ENCODE measurements around the gene SLC39A12. TPM values are rescaled to one million over a fixed set of nuclear protein-coding genes. Genes with fewer than 3 reads are reported as not detected.

Gene SLC39A12
- total and polyA plus RNA-seq, 2 of the 13 experiments (the other 11 are each of a cell fraction or from before 2014, with no cell fraction given) = not detected

- no peak for FAIRE-seq
- DNase-seq (ENCODE audit: low spot score) = no peak
- no TSS peak for BruUV-seq (replicated peaks)
- H4K20me1 ChIP-seq (ENCODE audit: insufficient read depth, low read length) = no peaks in the 10 kb centered on the region
- H3K4me3 ChIP-seq (replicated peaks in 1 of 3; ENCODE audit: insufficient read depth in 1 of 3, low read depth in 2 of 3, low read length in 3 of 3) = no peak overlapping the region
- H3K4me1 ChIP-seq (ENCODE audit: insufficient read depth, low read length) = no peaks in the 10 kb centered on the region
- intact Hi-C loops (cut with micrococcal nuclease; ENCODE audit: unreplicated experiment) (no loop called here), in situ Hi-C loops (cut with HindIII; ENCODE audit: extremely low pct_ligation_motif_present, low pct_unique_long_range_greater_than_20kb) (no loop called here)
- peaks cover 0 to 4% of the 10 kb centered on the region in 2 experiments; a peak in 2 of 5 replicates for H3K27me3 ChIP-seq (ENCODE audit: control insufficient read depth in 1 of 2, insufficient read depth in 2 of 2, low read length in 2 of 2)
- ChIA-PET POLR2A (no interaction called here), CTCF (ENCODE audit: low intra/inter-chr PET ratio, low total read pairs) (no interaction called here)
- no peak overlapping the region for H3K9ac ChIP-seq (ENCODE audit: insufficient read depth, low read depth, low read length)
- H3K79me2 ChIP-seq (ENCODE audit: insufficient read depth, low read length) = no peaks in the 10 kb centered on the region
- H3K36me3 ChIP-seq (replicated peaks in 1 of 2; ENCODE audit: control insufficient read depth in 1 of 2, insufficient read depth in 2 of 2, low read length in 2 of 2) = no peaks in the 10 kb centered on the region
- H3K4me2 ChIP-seq (ENCODE audit: low read depth, low read length) = no peak overlapping the region
- no peak overlapping the region for H2AFZ ChIP-seq (ENCODE audit: low read length)
- H3K9me3 ChIP-seq (ENCODE audit: low read length) = no peaks in the 10 kb centered on the region
- 9% methylated on average over 10 of the region's 22 CpGs for WGBS (ENCODE audit: low lambda C conversion rate)
- ATAC-seq = no peak
- H3K27ac ChIP-seq (ENCODE audit: extremely low read length, insufficient read depth, low read length) = no peak overlapping the region
- TF ChIP-seq ARID2 (CRISPR knock-in tag; IDR thresholded peaks at IDR 0.05; ENCODE audit: borderline replicate concordance) = no peak
- TF ChIP-seq ZSCAN29 (CRISPR knock-in tag; conservative IDR thresholded peaks at IDR 0.05) = no peak
- TF ChIP-seq GTF2F1 (IDR thresholded peaks at IDR 0.05; ENCODE audit: low read length) = no peak
- no peak for TF ChIP-seq ZSCAN31 (CRISPR knock-in tag; IDR thresholded peaks at IDR 0.05; ENCODE audit: low read depth)
- TF ChIP-seq ZSCAN9 (CRISPR knock-in tag; IDR thresholded peaks at IDR 0.05; ENCODE audit: borderline replicate concordance) = no peak
- no peak for TF ChIP-seq ZNF747 (CRISPR knock-in tag; IDR thresholded peaks at IDR 0.05; ENCODE audit: borderline replicate concordance)
- TF ChIP-seq ZBTB40 (IDR thresholded peaks at IDR 0.05) = no peak
- TF ChIP-seq ZBTB40 (CRISPR knock-in tag; IDR thresholded peaks at IDR 0.05) = no peak
- no peak for TF ChIP-seq GABPB1 (CRISPR knock-in tag; IDR thresholded peaks at IDR 0.05)
- no peak for TF ChIP-seq ZBTB38 (CRISPR knock-in tag; IDR thresholded peaks at IDR 0.05)
- no peak for TF ChIP-seq TAF15 (IDR thresholded peaks at IDR 0.05; ENCODE audit: low read depth, low read length, poor library complexity, severe bottlenecking)
- no peak for TF ChIP-seq ZNF124 (CRISPR knock-in tag; IDR thresholded peaks at IDR 0.05)
- no peak for TF ChIP-seq ZNF670 (CRISPR knock-in tag; IDR thresholded peaks at IDR 0.05; ENCODE audit: borderline replicate concordance)
- TF ChIP-seq KLF16 (CRISPR knock-in tag; IDR thresholded peaks at IDR 0.05) = no peak
- TF ChIP-seq PHF8 (CRISPR knock-in tag; IDR thresholded peaks at IDR 0.05) = no peak
- TF ChIP-seq ZNF280B (CRISPR knock-in tag; IDR thresholded peaks at IDR 0.05; ENCODE audit: borderline replicate concordance) = no peak
- TF ChIP-seq MTA1 (CRISPR knock-in tag; IDR thresholded peaks at IDR 0.05; ENCODE audit: borderline replicate concordance) = no peak
Observed at GRCh38 chr10:17950726-17951125, 992 bp upstream of the SLC39A12 start.

Measured in HepG2 (cell line).